GM12865 (cell line): Measurements from ENCODE around the gene PTPRN2.

Experiments
- DNase-seq: peaks from one replicate; pipeline ENCODE4 v3.0.0; 2010; ENCODE audit warnings: low read depth
- H3K4me3 ChIP-seq: 2 replicates; pipeline ENCODE4 v1.5.1; 2011; ENCODE audit warnings: mild to moderate bottlenecking, low read depth, low read length, control low read depth
- CTCF ChIP-seq: IDR thresholded peaks from 2 replicates; pipeline ENCODE4 v1.5.1; 2011; ENCODE audit warnings: low read length, control low read depth, low read depth, inconsistent platforms; ENCODE audit not compliant: insufficient read depth; ENCODE audit errors: missing control alignments

Gene PTPRN2

DNA sequence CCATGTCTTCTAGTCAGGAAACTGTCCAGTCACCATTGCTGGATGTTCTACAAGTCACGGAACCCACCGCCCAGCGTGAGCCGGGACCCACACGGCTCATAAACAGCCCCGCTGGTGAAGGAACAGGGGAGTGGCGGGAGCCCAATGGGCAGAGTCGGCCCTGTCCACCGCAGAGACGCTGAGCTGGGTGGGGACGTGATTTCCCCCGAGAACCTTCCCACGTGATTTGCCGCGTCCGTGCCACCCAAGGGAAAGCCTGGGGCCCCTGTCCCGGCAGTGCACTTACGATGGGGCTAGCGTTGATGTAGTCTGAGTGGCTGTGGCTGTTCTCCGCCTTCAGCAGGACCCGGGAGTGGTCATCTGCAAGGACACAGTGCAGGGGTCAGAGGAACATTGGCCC lies 983.9 kb downstream of the PTPRN2 start:
- DNase-seq: no peak
- no peak for TF ChIP-seq CTCF
- H3K4me3 ChIP-seq: no peak overlapping the region

DNA sequence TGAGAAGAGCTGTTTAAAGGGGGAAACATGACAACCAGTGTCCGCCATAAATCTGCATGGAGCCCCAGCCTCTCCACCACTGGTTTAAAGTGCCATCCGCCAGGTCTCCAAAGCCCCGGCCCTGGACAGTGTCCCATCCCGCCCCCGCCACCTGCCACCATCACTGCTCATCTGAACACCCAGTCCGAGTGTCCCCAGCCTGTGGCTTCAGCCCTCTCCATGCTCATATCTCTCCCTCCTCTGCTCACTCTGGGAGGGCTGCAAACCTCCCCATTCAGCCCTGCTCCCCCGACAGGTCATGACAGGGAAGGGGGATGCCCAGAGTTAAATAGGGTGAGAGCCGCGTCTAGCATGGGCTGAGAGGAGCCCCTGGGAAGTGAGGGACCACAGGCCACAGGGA lies 984.6 kb downstream of the PTPRN2 start:
- DNase-seq: no peak
- no peak overlapping the region for H3K4me3 ChIP-seq
- no peak for TF ChIP-seq CTCF

DNA sequence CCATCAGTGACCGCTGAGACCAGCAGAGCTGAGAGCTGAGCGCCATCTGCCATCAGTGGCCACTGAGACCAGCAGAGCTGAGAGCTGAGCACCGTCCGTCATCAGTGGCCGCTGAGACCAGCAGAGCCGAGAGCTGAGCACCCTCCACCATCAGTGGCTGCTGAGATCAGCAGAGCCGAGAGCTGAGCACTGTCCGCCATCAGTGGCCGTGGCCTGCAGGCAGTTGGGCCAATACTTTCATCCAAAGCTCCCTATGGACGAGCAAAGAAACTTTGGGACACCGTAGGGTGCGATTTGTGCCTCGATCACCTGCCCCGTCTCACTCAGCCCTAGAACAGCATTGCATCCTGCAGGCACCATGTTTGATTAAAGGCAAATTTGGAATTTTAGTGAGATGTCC lies 985.0 kb downstream of the PTPRN2 start:
- TF ChIP-seq CTCF: no peak
- no peak overlapping the region for H3K4me3 ChIP-seq
- no peak for DNase-seq

DNA sequence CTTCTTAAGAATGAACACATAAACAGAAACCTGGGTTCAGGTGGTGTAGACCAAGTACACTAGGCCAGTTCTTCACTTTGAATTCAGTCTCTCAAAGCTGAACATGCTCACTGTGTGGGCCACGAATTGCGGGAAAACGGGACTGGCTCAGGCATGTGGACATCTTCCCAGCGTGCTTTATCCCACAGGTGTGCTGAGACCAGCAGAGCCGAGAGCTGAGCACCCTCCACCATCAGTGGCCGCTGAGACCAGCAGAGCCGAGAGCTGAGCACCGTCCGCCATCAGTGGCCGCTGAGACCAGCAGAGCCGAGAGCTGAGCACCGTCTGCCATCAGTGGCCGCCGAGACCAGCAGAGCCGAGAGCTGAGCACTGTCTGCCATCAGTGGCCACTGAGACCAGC lies 985.5 kb downstream of the PTPRN2 start:
- no peak for DNase-seq
- H3K4me3 ChIP-seq: no peak overlapping the region
- TF ChIP-seq CTCF: no peak

GRCh38 chr7:157601530-157601929 lies 986.1 kb downstream of the PTPRN2 start:
- no peak for TF ChIP-seq CTCF
- DNase-seq: no peak
- no peak overlapping the region for H3K4me3 ChIP-seq

DNA sequence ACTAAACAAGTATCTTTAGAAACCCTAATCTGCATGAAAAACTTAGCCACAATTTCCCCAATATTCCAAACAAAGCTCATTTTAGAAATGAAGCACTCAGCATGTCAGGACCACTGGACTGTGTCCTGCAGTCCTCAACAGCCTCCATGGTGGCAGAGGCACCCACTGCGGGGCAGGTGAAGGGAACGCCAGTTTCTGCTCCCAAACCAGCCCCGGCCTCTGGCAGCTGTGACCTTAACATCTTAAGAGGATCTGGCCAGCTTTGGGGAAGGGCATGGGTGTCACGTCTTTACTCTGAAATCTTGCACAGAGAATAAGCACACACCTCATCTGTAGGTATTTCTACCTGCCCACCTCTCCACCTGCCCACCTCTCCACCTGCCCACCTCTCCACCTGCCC lies 988.1 kb downstream of the PTPRN2 start:
- TF ChIP-seq CTCF: no peak
- H3K4me3 ChIP-seq: no peak overlapping the region
- no peak for DNase-seq

DNA sequence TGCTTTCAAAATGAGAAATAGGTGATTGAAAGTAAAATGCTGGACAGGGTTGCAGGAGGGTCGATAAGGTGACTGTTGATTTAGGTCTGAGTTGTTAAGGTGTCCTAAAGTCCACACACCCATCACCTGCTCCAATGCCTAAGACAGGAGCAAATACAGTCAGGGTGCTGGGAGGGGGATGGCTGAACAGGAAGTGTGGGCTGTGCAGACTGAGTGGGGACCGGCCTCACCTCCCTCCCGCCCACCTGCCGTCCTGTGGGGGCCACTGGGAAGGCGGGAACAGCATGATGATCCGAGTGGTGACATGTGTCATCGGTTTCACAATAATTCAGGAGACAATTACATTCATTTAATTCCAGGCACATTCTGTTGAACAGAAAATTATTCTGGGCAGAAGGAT lies 990.1 kb downstream of the PTPRN2 start:
- no peak overlapping the region for H3K4me3 ChIP-seq
- no peak for DNase-seq
- TF ChIP-seq CTCF: no peak
